Measurements from ENCODE around the gene AK5.
"Not testable (repeated sequence)": the region's sequence is repeated elsewhere in the genome, so short reads cannot be mapped to it uniquely, and the experiment has no call there.

AK5 gene

DNA sequence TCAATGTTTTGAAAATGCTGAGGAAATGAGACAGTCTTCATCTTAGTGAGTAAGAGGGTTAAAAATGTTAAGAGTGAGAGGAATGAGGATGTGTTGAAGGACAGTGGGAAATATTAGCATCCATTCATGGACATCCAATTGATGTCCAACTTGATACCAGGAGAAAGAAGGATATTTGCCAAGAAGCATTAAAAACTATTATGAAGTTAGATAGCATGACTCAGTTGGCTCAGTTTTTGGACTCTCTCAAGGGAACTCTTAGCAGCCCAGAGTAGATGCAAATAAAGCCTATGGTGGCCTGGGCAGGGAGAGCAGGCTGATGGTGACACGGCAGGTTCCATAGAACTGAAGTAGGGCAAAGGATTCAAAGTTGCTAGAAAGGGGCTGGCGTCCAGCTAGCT lies 229.6 kb downstream of the AK5 start:
- Histone ChIP-seq H2BK120ac (ENCODE audit: low read depth, low read length) (no peak overlapping the region), H3K18ac (ENCODE audit: low read length) (peak overlapping the region; percentile 24), H4K8ac (ENCODE audit: low read depth, low read length) (no peak overlapping the region), H2AFZ (ENCODE audit: low read length) (no peak overlapping the region), H2BK5ac (ENCODE audit: low read length) (no peak overlapping the region), H3K23ac (ENCODE audit: low read depth, low read length, poor library complexity) (no peak overlapping the region), H2BK15ac (ENCODE audit: low read length) (no peak overlapping the region), H3K4me3 (ENCODE audit: low read length in 2 of 2) (no peak overlapping the region), H3K4ac (ENCODE audit: low read length) (no peak overlapping the region), H2BK12ac (ENCODE audit: low read length) (no peak overlapping the region), H3K27ac (replicated peaks; ENCODE audit: low read length) (no peak overlapping the region), H3K36me3 (replicated peaks in 1 of 2; ENCODE audit: control insufficient read depth in 2 of 2, insufficient read depth in 2 of 2, low read length in 2 of 2) (no peaks in the 10 kb centered on the region), H4K91ac (ENCODE audit: low read depth, low read length, poor library complexity) (no peak overlapping the region), H3K79me1 (ENCODE audit: low read depth, low read length) (no peaks in the 10 kb centered on the region), H3K4me2 (ENCODE audit: insufficient read depth, low read length, poor library complexity, severe bottlenecking) (no peak overlapping the region), H2AK5ac (ENCODE audit: low read depth, low read length) (no peak overlapping the region), H3K9ac (ENCODE audit: low read depth, low read length, poor library complexity) (no peak overlapping the region), H3K4me1 (ENCODE audit: control insufficient read depth in 2 of 2, insufficient read depth in 1 of 2, low read depth in 1 of 2, low read length in 2 of 2) (peaks cover 18 to 19% of the 10 kb centered on the region in 2 donors), H3K27me3 (ENCODE audit: control insufficient read depth in 3 of 3, insufficient read depth in 3 of 3, low read depth in 1 of 3, low read length in 3 of 3) (no peaks in the 10 kb centered on the region), H3K9me3 (replicated peaks in 1 of 2; ENCODE audit: control insufficient read depth in 2 of 2, insufficient read depth in 1 of 2, low read depth in 1 of 2, low read length in 2 of 2) (no peaks in the 10 kb centered on the region), H3K14ac (ENCODE audit: low read length) (no peak overlapping the region)
- no CpG with 5 or more reads among the region's 2 CpGs for WGBS, 2 donors (ENCODE audit: extremely low coverage in 2 of 2, insufficient read length in 2 of 2, insufficient replicate concordance in 1 of 2)
- no peak for DNase-seq (ENCODE audit: low spot score)

- H3K18ac ChIP-seq (ENCODE audit: low read length); H3K27me3 ChIP-seq (ENCODE audit: control insufficient read depth in 3 of 3, insufficient read depth in 3 of 3, low read depth in 1 of 3, low read length in 3 of 3); H3K9ac ChIP-seq (ENCODE audit: low read depth, low read length, poor library complexity); H3K23ac ChIP-seq (ENCODE audit: low read depth, low read length, poor library complexity); H3K79me1 ChIP-seq (ENCODE audit: low read depth, low read length); H3K14ac ChIP-seq (ENCODE audit: low read length); H2BK120ac ChIP-seq (ENCODE audit: low read depth, low read length); H2BK12ac ChIP-seq (ENCODE audit: low read length); H3K27ac ChIP-seq (replicated peaks; ENCODE audit: low read length); H3K9me3 ChIP-seq (replicated peaks in 1 of 2; ENCODE audit: control insufficient read depth in 2 of 2, insufficient read depth in 1 of 2, low read depth in 1 of 2, low read length in 2 of 2); H3K36me3 ChIP-seq (replicated peaks in 1 of 2; ENCODE audit: control insufficient read depth in 2 of 2, insufficient read depth in 2 of 2, low read length in 2 of 2); H3K4ac ChIP-seq (ENCODE audit: low read length); DNase-seq (ENCODE audit: low spot score); H3K4me3 ChIP-seq (ENCODE audit: low read length in 2 of 2); H2BK15ac ChIP-seq (ENCODE audit: low read length); H4K91ac ChIP-seq (ENCODE audit: low read depth, low read length, poor library complexity); H2AFZ ChIP-seq (ENCODE audit: low read length); H3K4me2 ChIP-seq (ENCODE audit: insufficient read depth, low read length, poor library complexity, severe bottlenecking); H4K8ac ChIP-seq (ENCODE audit: low read depth, low read length); H2BK5ac ChIP-seq (ENCODE audit: low read length): not testable (repeated sequence)
- peaks cover 19 to 20% of the 10 kb centered on the region in 2 donors for H3K4me1 ChIP-seq (ENCODE audit: control insufficient read depth in 2 of 2, insufficient read depth in 1 of 2, low read depth in 1 of 2, low read length in 2 of 2)
- H2AK5ac ChIP-seq (ENCODE audit: low read depth, low read length) = peak overlapping the region; percentile 43
- no CpG with 5 or more reads among the region's 3 CpGs for WGBS, 2 donors (ENCODE audit: extremely low coverage in 2 of 2, insufficient read length in 2 of 2, insufficient replicate concordance in 1 of 2)
These were observed 230.8 kb downstream of the AK5 start for GRCh38 chr1:77512650-77513049.

- peak overlapping the region; percentile 74 for H2AFZ ChIP-seq (ENCODE audit: low read length)
- H2AK5ac ChIP-seq (ENCODE audit: low read depth, low read length) = no peak overlapping the region
- no peak overlapping the region for H2BK120ac ChIP-seq (ENCODE audit: low read depth, low read length)
- H3K18ac ChIP-seq (ENCODE audit: low read length) = peak overlapping the region; percentile 27
- no peaks in the 10 kb centered on the region for H3K79me1 ChIP-seq (ENCODE audit: low read depth, low read length)
- no peak overlapping the region for H3K23ac ChIP-seq (ENCODE audit: low read depth, low read length, poor library complexity)
- H3K14ac ChIP-seq (ENCODE audit: low read length) = no peak overlapping the region
- peak overlapping the region; percentile 41 for H4K91ac ChIP-seq (ENCODE audit: low read depth, low read length, poor library complexity)
- H3K27me3 ChIP-seq (ENCODE audit: control insufficient read depth in 3 of 3, insufficient read depth in 3 of 3, low read depth in 1 of 3, low read length in 3 of 3) = no peaks in the 10 kb centered on the region
- H3K36me3 ChIP-seq (replicated peaks in 1 of 2; ENCODE audit: control insufficient read depth in 2 of 2, insufficient read depth in 2 of 2, low read length in 2 of 2) = no peaks in the 10 kb centered on the region
- H2BK5ac ChIP-seq (ENCODE audit: low read length) = no peak overlapping the region
- peak overlapping the region; percentile 92 for H3K27ac ChIP-seq (replicated peaks; ENCODE audit: low read length)
- no peak overlapping the region for H3K4me2 ChIP-seq (ENCODE audit: insufficient read depth, low read length, poor library complexity, severe bottlenecking)
- no peak overlapping the region for H3K9ac ChIP-seq (ENCODE audit: low read depth, low read length, poor library complexity)
- H2BK15ac ChIP-seq (ENCODE audit: low read length) = no peak overlapping the region
- DNase-seq (ENCODE audit: low spot score) = peak; percentile 58
- peak overlapping the region; percentile 3 for H2BK12ac ChIP-seq (ENCODE audit: low read length)
- H3K9me3 ChIP-seq (replicated peaks in 1 of 2; ENCODE audit: control insufficient read depth in 2 of 2, insufficient read depth in 1 of 2, low read depth in 1 of 2, low read length in 2 of 2) = peaks cover under 1 to 3% of the 10 kb centered on the region in 2 donors
- no peak overlapping the region for H4K8ac ChIP-seq (ENCODE audit: low read depth, low read length)
- peaks cover 19 to 20% of the 10 kb centered on the region in 2 donors for H3K4me1 ChIP-seq (ENCODE audit: control insufficient read depth in 2 of 2, insufficient read depth in 1 of 2, low read depth in 1 of 2, low read length in 2 of 2)
- no peak overlapping the region for H3K4me3 ChIP-seq (ENCODE audit: low read length in 2 of 2)
- WGBS, 2 donors (ENCODE audit: extremely low coverage in 2 of 2, insufficient read length in 2 of 2, insufficient replicate concordance in 1 of 2) = no CpG with 5 or more reads among the region's 17 CpGs
- H3K4ac ChIP-seq (ENCODE audit: low read length) = no peak overlapping the region
These were observed 232.3 kb downstream of the AK5 start for GRCh38 chr1:77513839-77514763.

- no peak overlapping the region for H3K9ac ChIP-seq (ENCODE audit: low read depth, low read length, poor library complexity)
- no peaks in the 10 kb centered on the region for H3K79me1 ChIP-seq (ENCODE audit: low read depth, low read length)
- H3K4ac ChIP-seq (ENCODE audit: low read length) = no peak overlapping the region
- peak overlapping the region; percentile 92 for H3K27ac ChIP-seq (replicated peaks; ENCODE audit: low read length)
- no peaks in the 10 kb centered on the region for H3K36me3 ChIP-seq (replicated peaks in 1 of 2; ENCODE audit: control insufficient read depth in 2 of 2, insufficient read depth in 2 of 2, low read length in 2 of 2)
- H3K18ac ChIP-seq (ENCODE audit: low read length) = peak overlapping the region; percentile 81
- no peak overlapping the region for H2BK120ac ChIP-seq (ENCODE audit: low read depth, low read length)
- peak overlapping the region; percentile 3 for H2BK12ac ChIP-seq (ENCODE audit: low read length)
- no peaks in the 10 kb centered on the region for H3K27me3 ChIP-seq (ENCODE audit: control insufficient read depth in 3 of 3, insufficient read depth in 3 of 3, low read depth in 1 of 3, low read length in 3 of 3)
- H4K91ac ChIP-seq (ENCODE audit: low read depth, low read length, poor library complexity) = peak overlapping the region; percentile 14
- H2BK15ac ChIP-seq (ENCODE audit: low read length) = no peak overlapping the region
- no peak overlapping the region for H2AK5ac ChIP-seq (ENCODE audit: low read depth, low read length)
- H3K4me2 ChIP-seq (ENCODE audit: insufficient read depth, low read length, poor library complexity, severe bottlenecking) = peak overlapping the region; percentile 50
- H3K4me3 ChIP-seq (ENCODE audit: low read length in 2 of 2) = no peak overlapping the region
- no peak overlapping the region for H4K8ac ChIP-seq (ENCODE audit: low read depth, low read length)
- no peak overlapping the region for H2BK5ac ChIP-seq (ENCODE audit: low read length)
- WGBS, 2 donors (ENCODE audit: extremely low coverage in 2 of 2, insufficient read length in 2 of 2, insufficient replicate concordance in 1 of 2) = no CpG with 5 or more reads among the region's 10 CpGs
- no peak overlapping the region for H3K14ac ChIP-seq (ENCODE audit: low read length)
- H3K23ac ChIP-seq (ENCODE audit: low read depth, low read length, poor library complexity) = no peak overlapping the region
- H3K4me1 ChIP-seq (ENCODE audit: control insufficient read depth in 2 of 2, insufficient read depth in 1 of 2, low read depth in 1 of 2, low read length in 2 of 2) = peaks cover 19 to 20% of the 10 kb centered on the region in 2 donors
- H2AFZ ChIP-seq (ENCODE audit: low read length) = peak overlapping the region; percentile 74
- peaks cover 2 to 3% of the 10 kb centered on the region in 2 donors for H3K9me3 ChIP-seq (replicated peaks in 1 of 2; ENCODE audit: control insufficient read depth in 2 of 2, insufficient read depth in 1 of 2, low read depth in 1 of 2, low read length in 2 of 2)
- no peak for DNase-seq (ENCODE audit: low spot score)
These were observed 233.3 kb downstream of the AK5 start for GRCh38 chr1:77514921-77515776.
